Pancreas (tissue), 10 donors: ENCODE results near the gene PSTPIP2. TPM values are rescaled to one million over a fixed set of nuclear protein-coding genes. Genes with fewer than 3 reads are reported as not detected.

Source experiments
- ATAC-seq, 4 donors: fragments of 200-7000 bp; cut with Tn5 transposase; one replicate each; pipeline versions ENCODE4 v1.8.0 to v1.9.1; 2020; ENCODE audit warnings: mild to moderate bottlenecking in 4 of 4, moderate library complexity in 4 of 4
- DNase-seq, 6 donors: peaks; one replicate each; pipeline ENCODE4 v3.0.0-alpha.2; 2020
- FAIRE-seq: peaks from 2 replicates; lab custom pipeline; 2012; peaks lifted over from hg19 to GRCh38; lab: Jason Lieb, UNC
- H3K27ac ChIP-seq, 4 donors: fragments of 200-600 bp; sonication (generic); 1 replicate in 3 of 4; 2 replicates in 1 of 4; pipeline versions ENCODE4 v1.5.0 to v1.8.0; 2020
- H3K27me3 ChIP-seq, 4 donors: fragments of 200-600 bp; one replicate each; pipeline ENCODE4 v1.8.0; 2021
- H3K36me3 ChIP-seq, 3 donors: fragments of 200-600 bp; sonication (generic) in 1 of 3; one replicate each; pipeline versions ENCODE4 v1.5.0 to v1.8.0; 2020 to 2021
- H3K4me1 ChIP-seq, 3 donors: fragments of 200-600 bp; one replicate each; pipeline ENCODE4 v1.8.0; 2021
- H3K4me3 ChIP-seq, 4 donors: fragments of 200-600 bp; sonication (generic) in 2 of 4; one replicate each; pipeline versions ENCODE4 v1.5.0 to v1.8.0; 2020 to 2021
- H3K9me3 ChIP-seq, 4 donors: fragments of 200-600 bp; one replicate each; pipeline ENCODE4 v1.8.0; 2021
- CTCF ChIP-seq, 4 donors: fragments of 200-600 bp; sonication (generic) in 3 of 4; IDR thresholded peaks; one replicate each; pipeline versions ENCODE4 v1.5.0 to v1.8.0; 2021; ENCODE audit warnings: antibody characterized with exemption in 4 of 4
- WGBS, 2 donors: extraction: QIAGEN DNeasy Blood & Tissue Kit; methylation state at CpG; one replicate each; pipeline ENCODE4 v1.1.7; 2013; 5-methylcytosine and 5-hydroxymethylcytosine counted together
- intact Hi-C, 3 donors: fragments of 100-400 bp; cut with DNase I; formaldehyde crosslinking; loops; one replicate each; pipeline versions ENCODE4 v1.11.1 to v1.14.2; 2022
- polyA plus RNA-seq, 2 donors: library from polyadenylated mRNA; stranded (reverse); fragments of 200-250 nt; gene quantifications; one replicate each; pipeline ENCODE4 v1.2.3, GENCODE V29; 2013
- total RNA-seq, 6 donors: library from RNA; stranded (reverse); fragmentation: NEBNext Ultra II Directional in 4 of 6; extraction: Animal tissue kit (Norgen Biotek cat#: 25700) in 4 of 6; gene quantifications; one replicate each; pipeline versions ENCODE4 v1.2.1 to v1.2.4, GENCODE V29; 2021 to 2023
- donor health status: healthy with polysubstance abuse.
- donor health status: DM: no; HTN: no; CAD: no; lungs with moderate emphysema.
- donor health status: DM: no; HTN: no; CAD: no.
- donor health status: control.
- donor health status: control.
- donor health status: Bipolar disorder and iron deficiency.
- donor health status: DM: yes; HTN: yes; CAD: no.
- donor health status: DM: no; HTN: no; CAD: no.
- donor health status: DM: no; HTN: no; CAD: no.
- donor health status: DM: yes; HTN: yes; CAD: no.

The PSTPIP2 gene
- total and polyA plus RNA-seq, 8 donors: 2.0 to 8.5 (median 2.4) TPM

DNA sequence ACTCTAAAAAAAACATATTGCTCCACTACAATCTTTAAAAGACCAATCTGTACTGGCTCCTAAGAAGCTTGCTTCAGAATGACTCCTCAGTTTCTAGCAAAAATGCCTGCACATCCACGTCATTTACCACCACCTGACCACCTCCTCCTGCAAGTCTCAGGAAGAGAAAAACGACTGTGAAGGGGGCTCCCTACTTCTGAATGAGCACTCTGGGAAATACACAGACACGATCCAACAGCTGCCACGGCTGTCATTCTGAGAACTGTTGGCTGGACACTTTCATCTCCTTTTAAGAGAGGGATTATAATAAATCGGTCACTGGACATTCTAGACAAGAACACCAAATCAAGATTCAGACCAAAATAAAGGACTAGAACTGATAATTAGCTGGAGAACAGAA is 126.4 kb downstream of the PSTPIP2 start:
- no peak for TF ChIP-seq CTCF (IDR thresholded peaks at IDR 0.05)
- H3K27me3 ChIP-seq: no peaks in the 10 kb centered on the region
- H3K4me1 ChIP-seq: no peaks in the 10 kb centered on the region
- no peak overlapping the region for H3K27ac ChIP-seq
- 81 to 84% methylated on average over 5 of the region's 5 CpGs for WGBS, 2 donors
- no peak for ATAC-seq
- H3K36me3 ChIP-seq: peaks cover 4 to 80% (median 37%) of the 10 kb centered on the region in 3 donors
- no peak for FAIRE-seq
- H3K9me3 ChIP-seq: no peaks in the 10 kb centered on the region
- no peak overlapping the region for H3K4me3 ChIP-seq
- no peak for DNase-seq
- intact Hi-C loops: no loop called here

GRCh38 chr18:45940724-45941123 is 131.3 kb downstream of the PSTPIP2 start:
- no peak for DNase-seq

DNA sequence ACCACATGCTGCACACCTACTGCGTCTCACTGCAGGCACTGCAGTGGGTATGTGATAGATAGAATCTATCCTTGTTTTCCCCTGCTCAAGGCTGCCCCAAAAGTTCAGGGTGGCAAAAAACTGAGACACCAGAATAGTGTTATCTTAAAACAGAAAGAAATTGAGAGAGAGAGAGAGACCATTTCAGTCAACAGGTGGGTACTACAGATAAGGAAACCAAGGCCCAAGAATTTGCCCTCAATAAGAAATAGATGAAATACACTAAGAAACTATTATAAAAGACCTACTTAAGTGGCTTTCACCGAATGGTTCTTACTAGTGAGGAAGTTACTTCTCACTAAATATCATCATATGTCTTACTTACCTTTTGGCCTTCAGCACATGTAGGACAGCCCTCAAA is 132.8 kb downstream of the PSTPIP2 start:
- no peak for TF ChIP-seq CTCF (IDR thresholded peaks at IDR 0.05)
- WGBS, 2 donors: 94 to 97% methylated on average over 2 of the region's 2 CpGs
- intact Hi-C loops: no loop called here
- H3K27ac ChIP-seq: no peak overlapping the region
- FAIRE-seq (no peak), DNase-seq (no peak), ATAC-seq (no peak)
- no peaks in the 10 kb centered on the region for H3K4me1 ChIP-seq
- H3K4me3 ChIP-seq: no peak overlapping the region
- no peaks in the 10 kb centered on the region for H3K27me3 ChIP-seq
- H3K9me3 ChIP-seq: no peaks in the 10 kb centered on the region
- peaks cover 0 to 53% (median 25%) of the 10 kb centered on the region in 3 donors for H3K36me3 ChIP-seq

More at GRCh38 chr18:45940724-45941123, 131.3 kb downstream of the PSTPIP2 start:
- no peaks in the 10 kb centered on the region for H3K4me1 ChIP-seq
- no peak overlapping the region for H3K27ac ChIP-seq
- H3K27me3 ChIP-seq: no peaks in the 10 kb centered on the region
- H3K9me3 ChIP-seq: no peaks in the 10 kb centered on the region
- intact Hi-C loops: no loop called here
- FAIRE-seq: no peak
- no peak for TF ChIP-seq CTCF (IDR thresholded peaks at IDR 0.05)
- no peak for ATAC-seq
- peaks cover 0 to 67% (median 25%) of the 10 kb centered on the region in 3 donors for H3K36me3 ChIP-seq
- 87 to 98% methylated on average over 2 of the region's 2 CpGs for WGBS, 2 donors
- H3K4me3 ChIP-seq: no peak overlapping the region

GRCh38 chr18:45938488-45938935 is 133.5 kb downstream of the PSTPIP2 start:
- WGBS, 2 donors: 91 to 94% methylated on average over 2 of the region's 2 CpGs
- intact Hi-C loops: no loop called here
- no peak overlapping the region for H3K4me3 ChIP-seq
- H3K36me3 ChIP-seq: peaks cover 0 to 53% (median 25%) of the 10 kb centered on the region in 3 donors
- DNase-seq (no peak), ATAC-seq (no peak), FAIRE-seq (no peak)
- H3K27me3 ChIP-seq: no peaks in the 10 kb centered on the region
- no peaks in the 10 kb centered on the region for H3K9me3 ChIP-seq
- no peaks in the 10 kb centered on the region for H3K4me1 ChIP-seq
- no peak for TF ChIP-seq CTCF (IDR thresholded peaks at IDR 0.05)
- no peak overlapping the region for H3K27ac ChIP-seq

DNA sequence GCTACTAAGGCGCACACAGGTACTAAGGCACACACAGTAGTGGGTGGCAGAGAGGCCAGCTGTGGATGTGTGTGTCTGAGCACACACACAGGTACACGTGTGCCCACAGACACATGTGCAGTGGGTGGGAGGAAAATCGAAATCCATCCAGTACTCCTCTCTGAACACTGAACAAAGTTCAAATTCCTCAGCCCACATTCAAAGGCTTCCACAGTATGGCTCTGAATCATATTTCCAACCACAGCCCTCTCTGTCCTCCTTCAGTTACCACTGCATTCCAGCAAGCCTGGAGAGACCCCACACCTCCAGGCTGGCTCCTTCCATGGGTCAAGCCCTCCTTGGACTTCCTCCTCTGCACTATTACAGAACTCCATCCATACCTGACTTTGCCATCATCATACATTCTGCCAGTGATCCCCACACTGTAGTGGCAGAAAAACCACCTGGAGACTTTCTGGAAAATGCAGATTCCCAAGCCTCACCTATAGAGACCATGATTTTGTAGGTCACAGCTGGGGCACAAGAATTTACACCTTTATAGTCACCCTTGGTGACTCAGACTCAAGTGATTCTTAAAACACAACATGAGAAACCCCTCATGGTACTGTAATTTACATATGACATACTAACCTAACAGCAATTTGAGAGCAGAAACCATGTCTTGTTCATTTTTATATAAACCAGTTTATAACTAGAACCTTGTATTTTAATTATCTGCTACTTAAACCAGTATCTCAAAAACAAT is 136.3 kb downstream of the PSTPIP2 start:
- peak in 1 of 4 donors; percentile 20 for ATAC-seq
- Histone ChIP-seq H3K4me3 (no peak overlapping the region), H3K27me3 (no peaks in the 10 kb centered on the region), H3K27ac (no peak overlapping the region), H3K4me1 (no peaks in the 10 kb centered on the region), H3K9me3 (no peaks in the 10 kb centered on the region), H3K36me3 (peaks cover 0 to 26% (median 10%) of the 10 kb centered on the region in 3 donors)
- TF ChIP-seq CTCF (IDR thresholded peaks at IDR 0.05): no peak
- intact Hi-C loops: no loop called here
- WGBS, 2 donors: 85 to 93% methylated on average over 3 of the region's 3 CpGs
- FAIRE-seq: no peak
- DNase-seq: no peak
